K562 (cell line): ENCODE results near the gene SMIM13.

Experiments
- CUX1 ChIP-seq: fragments of 200-800 bp; sonication (Bioruptor generic); IDR thresholded peaks from 2 replicates; pipeline ENCODE4 v1.6.1; 2016; ENCODE audit warnings: missing genetic modification characterization, missing compliant biosample characterization
- ETV6 ChIP-seq, 3 experiments: fragments of 150-350 bp in 1 of 3; sonication (generic) in 1 of 3; formaldehyde crosslinking in 1 of 3; IDR thresholded peaks; 2 replicates each; pipeline versions ENCODE4 v1.6.1 to v1.8.0; 2014 to 2022; ENCODE audit warnings: borderline replicate concordance in 2 of 3, low read depth in 2 of 3, antibody characterized with exemption in 1 of 3, low read length in 1 of 3, mild to moderate bottlenecking in 1 of 3, missing genetic modification reagents in 1 of 3
- MYC ChIP-seq, 2 experiments: fragments of 250-450 bp in 1 of 2; sonication (Bioruptor Pico) in 1 of 2; IDR thresholded peaks; 2 replicates each; pipeline versions ENCODE4 v1.5.1 to v1.6.1; 2012 to 2021; ENCODE audit warnings: low read depth in 2 of 2, borderline replicate concordance in 1 of 2, improper control_type of control experiment in 1 of 2, low read length in 1 of 2, mild to moderate bottlenecking in 1 of 2, moderate library complexity in 1 of 2
- TBL1XR1 ChIP-seq, 2 experiments: IDR thresholded peaks; 2 replicates each; pipeline ENCODE4 v1.6.1; 2012; ENCODE audit warnings: improper control_type of control experiment in 2 of 2, low read length in 2 of 2, mild to moderate bottlenecking in 1 of 2
- TCF7L2 ChIP-seq: fragments of 150-350 bp; IDR thresholded peaks from 2 replicates; pipeline ENCODE4 v1.6.1; 2016; ENCODE audit warnings: low read depth, mild to moderate bottlenecking, low read length, moderate library complexity

- TF ChIP-seq MYC (IDR thresholded peaks at IDR 0.05; ENCODE audit: low read depth, low read length) (no peak), MYC (CRISPR knock-in tag; IDR thresholded peaks at IDR 0.05; ENCODE audit: borderline replicate concordance, low read depth) (no peak), ETV6 (IDR thresholded peaks at IDR 0.05; ENCODE audit: borderline replicate concordance in 1 of 2, low read depth in 2 of 2, low read length in 1 of 2) (no peak), ETV6 (CRISPR knock-in tag; IDR thresholded peaks at IDR 0.05; ENCODE audit: borderline replicate concordance) (no peak), TBL1XR1 (IDR thresholded peaks at IDR 0.05; ENCODE audit: low read length in 2 of 2) (no peak), TCF7L2 (no peak), CUX1 (CRISPR knock-in tag) (no peak)
Measured at GRCh38 chr6:11130605-11131004, 37.0 kb downstream of the SMIM13 start.
